NCI-H345 (cell line): ENCODE measurements around the gene DMD.
A peak's percentile ranks its signal among the peaks of the same experiment; 100 is the strongest.

Experiments used
- DNase-seq: peaks from one replicate; lab custom pipeline; 2025; lab: John Stamatoyannopoulos, UW

The DMD gene

GRCh38 chrX:31227250-31227649 is 1984.1 kb downstream of the DMD start:
- no peak for DNase-seq

GRCh38 chrX:31225819-31226218 is 1985.5 kb downstream of the DMD start:
- DNase-seq = no peak

- no peak for DNase-seq
Measured at GRCh38 chrX:31224381-31225012, 1986.9 kb downstream of the DMD start.

GRCh38 chrX:31223817-31224216 is 1987.5 kb downstream of the DMD start:
- no peak for DNase-seq

- DNase-seq = no peak
Measured at GRCh38 chrX:31222946-31223345, 1988.4 kb downstream of the DMD start.

- no peak for DNase-seq
Measured at GRCh38 chrX:31219174-31219573, 1992.2 kb downstream of the DMD start.

- DNase-seq = no peak
Measured at GRCh38 chrX:31217084-31217483, 1994.3 kb downstream of the DMD start.

- DNase-seq = no peak
Measured at GRCh38 chrX:31215277-31215815, 1996.0 kb downstream of the DMD start.

- DNase-seq = no peak
Measured at GRCh38 chrX:31213941-31214340, 1997.4 kb downstream of the DMD start.

- DNase-seq = no peak
Measured at GRCh38 chrX:31212856-31213748, 1998.2 kb downstream of the DMD start.

- DNase-seq = peak; percentile 43
Measured at GRCh38 chrX:31209005-31209628, 2002.2 kb downstream of the DMD start.

GRCh38 chrX:31201503-31201902 is 2009.8 kb downstream of the DMD start:
- no peak for DNase-seq

- no peak for DNase-seq
Measured at GRCh38 chrX:31200430-31200829, 2010.9 kb downstream of the DMD start.

GRCh38 chrX:31199840-31200114 is 2011.6 kb downstream of the DMD start:
- no peak for DNase-seq

GRCh38 chrX:31199056-31199839 is 2012.1 kb downstream of the DMD start:
- no peak for DNase-seq

- no peak for DNase-seq
Measured at GRCh38 chrX:31190221-31190975, 2021.0 kb downstream of the DMD start.

- no peak for DNase-seq
Measured at GRCh38 chrX:31186693-31187338, 2024.5 kb downstream of the DMD start.

- DNase-seq = no peak
Measured at GRCh38 chrX:31185884-31186283, 2025.5 kb downstream of the DMD start.

GRCh38 chrX:31181377-31182000 is 2029.9 kb downstream of the DMD start:
- peak; percentile 49 for DNase-seq

GRCh38 chrX:31179203-31179602 is 2032.1 kb downstream of the DMD start:
- DNase-seq = no peak

- no peak for DNase-seq
Measured at GRCh38 chrX:31178769-31179125, 2032.6 kb downstream of the DMD start.
